A549 (cell line): Measurements from ENCODE around the gene PLLP.

Experiments
- BHLHE40 ChIP-seq: IDR thresholded peaks from 2 replicates; pipeline ENCODE4 v1.6.1; 2012; ENCODE audit warnings: low read depth, low read length, inconsistent platforms
- EP300 ChIP-seq, 2 experiments: fragments of >200 bp; sonication (Bioruptor Twin); formaldehyde crosslinking; IDR thresholded peaks; 2 replicates in 1 of 2; 3 replicates in 1 of 2; pipeline ENCODE4 v1.6.1; 2016 to 2017
- MAFK ChIP-seq: fragments of 450-650 bp; IDR thresholded peaks from 2 replicates; pipeline ENCODE4 v1.6.1; 2014; ENCODE audit not compliant: partially characterized antibody
- ZNF302 ChIP-seq: fragments of 250-450 bp; sonication (Bioruptor Pico); IDR thresholded peaks from 2 replicates; pipeline ENCODE4 v1.9.0; 2021; ENCODE audit warnings: inconsistent platforms, mild to moderate bottlenecking, moderate library complexity
- TF ChIP-seq, protein P1 (sequence below): fragments of >200 bp; sonication (Bioruptor Twin); formaldehyde crosslinking; IDR thresholded peaks from 3 replicates; pipeline ENCODE4 v1.5.1; 2016
- TF ChIP-seq, protein P2 (sequence below): IDR thresholded peaks from 2 replicates; pipeline ENCODE4 v1.6.1; 2012
- TF ChIP-seq, protein P3 (sequence below): IDR thresholded peaks from 2 replicates; pipeline ENCODE4 v1.6.1; 2012

DNA sequence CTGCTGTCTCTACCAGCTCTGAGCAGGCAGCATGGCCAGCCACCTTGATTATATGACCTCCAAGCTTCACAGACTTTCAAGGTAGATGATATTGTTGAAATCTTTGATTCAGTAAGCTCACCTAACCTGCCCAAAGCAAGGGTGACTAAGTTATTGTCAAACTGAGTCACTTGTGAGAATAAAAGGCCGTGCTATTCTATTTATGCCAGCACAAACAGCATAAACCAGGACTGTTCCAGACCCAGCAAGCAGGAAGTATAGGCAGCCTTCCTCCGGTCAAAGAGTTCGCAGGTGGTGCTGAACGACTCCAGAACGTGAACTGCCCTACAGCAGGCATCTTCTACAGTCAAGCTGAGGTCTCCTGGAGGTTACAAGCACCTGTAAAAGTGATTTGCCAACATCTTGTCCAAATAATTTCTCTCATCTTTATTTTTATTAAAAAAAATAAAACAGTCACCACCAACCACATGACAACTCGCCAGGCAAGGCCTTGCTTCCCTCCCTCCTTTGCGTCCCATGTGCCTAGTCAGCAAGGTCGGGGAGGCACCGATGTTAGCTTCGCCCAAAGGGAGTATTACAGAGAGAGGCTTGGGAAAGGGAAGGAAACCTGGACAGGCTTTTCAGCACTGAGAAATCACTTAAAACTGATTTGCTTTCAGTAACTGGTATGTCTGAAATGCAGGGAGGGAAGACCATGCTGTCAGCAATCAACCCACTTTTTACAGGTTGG lies 28.6 kb downstream of the PLLP start:
- TF ChIP-seq EP300 (IDR thresholded peaks at IDR 0.05) (no peak), MAFK (no peak), BHLHE40 (no peak), ZNF302 (CRISPR knock-in tag) (no peak)
- TF ChIP-seq, protein P1, sequence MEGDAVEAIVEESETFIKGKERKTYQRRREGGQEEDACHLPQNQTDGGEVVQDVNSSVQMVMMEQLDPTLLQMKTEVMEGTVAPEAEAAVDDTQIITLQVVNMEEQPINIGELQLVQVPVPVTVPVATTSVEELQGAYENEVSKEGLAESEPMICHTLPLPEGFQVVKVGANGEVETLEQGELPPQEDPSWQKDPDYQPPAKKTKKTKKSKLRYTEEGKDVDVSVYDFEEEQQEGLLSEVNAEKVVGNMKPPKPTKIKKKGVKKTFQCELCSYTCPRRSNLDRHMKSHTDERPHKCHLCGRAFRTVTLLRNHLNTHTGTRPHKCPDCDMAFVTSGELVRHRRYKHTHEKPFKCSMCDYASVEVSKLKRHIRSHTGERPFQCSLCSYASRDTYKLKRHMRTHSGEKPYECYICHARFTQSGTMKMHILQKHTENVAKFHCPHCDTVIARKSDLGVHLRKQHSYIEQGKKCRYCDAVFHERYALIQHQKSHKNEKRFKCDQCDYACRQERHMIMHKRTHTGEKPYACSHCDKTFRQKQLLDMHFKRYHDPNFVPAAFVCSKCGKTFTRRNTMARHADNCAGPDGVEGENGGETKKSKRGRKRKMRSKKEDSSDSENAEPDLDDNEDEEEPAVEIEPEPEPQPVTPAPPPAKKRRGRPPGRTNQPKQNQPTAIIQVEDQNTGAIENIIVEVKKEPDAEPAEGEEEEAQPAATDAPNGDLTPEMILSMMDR, result no peak
- TF ChIP-seq, protein P2, sequence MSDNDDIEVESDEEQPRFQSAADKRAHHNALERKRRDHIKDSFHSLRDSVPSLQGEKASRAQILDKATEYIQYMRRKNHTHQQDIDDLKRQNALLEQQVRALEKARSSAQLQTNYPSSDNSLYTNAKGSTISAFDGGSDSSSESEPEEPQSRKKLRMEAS, result no peak
- TF ChIP-seq, protein P3, sequence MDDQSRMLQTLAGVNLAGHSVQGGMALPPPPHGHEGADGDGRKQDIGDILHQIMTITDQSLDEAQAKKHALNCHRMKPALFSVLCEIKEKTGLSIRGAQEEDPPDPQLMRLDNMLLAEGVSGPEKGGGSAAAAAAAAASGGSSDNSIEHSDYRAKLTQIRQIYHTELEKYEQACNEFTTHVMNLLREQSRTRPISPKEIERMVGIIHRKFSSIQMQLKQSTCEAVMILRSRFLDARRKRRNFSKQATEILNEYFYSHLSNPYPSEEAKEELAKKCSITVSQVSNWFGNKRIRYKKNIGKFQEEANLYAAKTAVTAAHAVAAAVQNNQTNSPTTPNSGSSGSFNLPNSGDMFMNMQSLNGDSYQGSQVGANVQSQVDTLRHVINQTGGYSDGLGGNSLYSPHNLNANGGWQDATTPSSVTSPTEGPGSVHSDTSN, result no peak
